Measurements from ENCODE around the gene POU2AF1.

POU2AF1 gene

DNA sequence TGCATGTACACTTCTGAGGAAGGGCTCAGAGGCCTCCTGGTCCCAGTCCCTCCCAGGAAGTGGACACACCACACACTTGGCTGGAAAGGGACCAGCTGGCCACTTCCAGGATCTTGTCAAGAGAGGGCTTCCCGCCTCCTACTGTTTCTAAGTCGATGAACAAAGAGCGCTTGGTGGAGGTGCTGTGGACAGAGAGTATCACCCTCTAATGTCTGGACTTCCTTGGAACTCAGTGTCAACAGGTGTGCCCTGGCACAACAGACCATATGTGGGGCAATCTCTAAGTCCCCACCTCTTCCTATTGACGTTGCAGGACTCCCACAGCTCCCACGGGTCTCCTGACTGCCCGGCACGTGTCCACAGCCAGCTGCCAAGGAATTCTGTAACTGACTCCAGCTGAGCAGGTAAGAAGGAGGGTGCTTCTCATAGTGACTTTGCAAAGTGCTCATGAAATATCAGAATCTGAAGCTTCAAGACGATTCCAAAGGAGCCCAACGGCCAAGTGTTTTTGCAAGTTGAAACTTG lies 16.1 kb downstream of the POU2AF1 start:
- Histone ChIP-seq H3K27me3 (ENCODE audit: control insufficient read depth, insufficient read depth, low read length) (no peaks in the 10 kb centered on the region), H3K27ac (no peak overlapping the region), H3K4me3 (ENCODE audit: low read depth, low read length) (no peak overlapping the region), H3K79me2 (no peaks in the 10 kb centered on the region), H3K9ac (no peak overlapping the region), H3K4me1 (no peaks in the 10 kb centered on the region), H2AFZ (no peak overlapping the region), H3K36me3 (ENCODE audit: control insufficient read depth, insufficient read depth, low read length) (no peaks in the 10 kb centered on the region), H3K4me2 (ENCODE audit: low read length) (no peak overlapping the region), H3K9me3 (ENCODE audit: control insufficient read depth, low read length) (no peaks in the 10 kb centered on the region)
- TF ChIP-seq, protein P1, sequence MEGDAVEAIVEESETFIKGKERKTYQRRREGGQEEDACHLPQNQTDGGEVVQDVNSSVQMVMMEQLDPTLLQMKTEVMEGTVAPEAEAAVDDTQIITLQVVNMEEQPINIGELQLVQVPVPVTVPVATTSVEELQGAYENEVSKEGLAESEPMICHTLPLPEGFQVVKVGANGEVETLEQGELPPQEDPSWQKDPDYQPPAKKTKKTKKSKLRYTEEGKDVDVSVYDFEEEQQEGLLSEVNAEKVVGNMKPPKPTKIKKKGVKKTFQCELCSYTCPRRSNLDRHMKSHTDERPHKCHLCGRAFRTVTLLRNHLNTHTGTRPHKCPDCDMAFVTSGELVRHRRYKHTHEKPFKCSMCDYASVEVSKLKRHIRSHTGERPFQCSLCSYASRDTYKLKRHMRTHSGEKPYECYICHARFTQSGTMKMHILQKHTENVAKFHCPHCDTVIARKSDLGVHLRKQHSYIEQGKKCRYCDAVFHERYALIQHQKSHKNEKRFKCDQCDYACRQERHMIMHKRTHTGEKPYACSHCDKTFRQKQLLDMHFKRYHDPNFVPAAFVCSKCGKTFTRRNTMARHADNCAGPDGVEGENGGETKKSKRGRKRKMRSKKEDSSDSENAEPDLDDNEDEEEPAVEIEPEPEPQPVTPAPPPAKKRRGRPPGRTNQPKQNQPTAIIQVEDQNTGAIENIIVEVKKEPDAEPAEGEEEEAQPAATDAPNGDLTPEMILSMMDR (IDR thresholded peaks at IDR 0.05): no peak

DNA sequence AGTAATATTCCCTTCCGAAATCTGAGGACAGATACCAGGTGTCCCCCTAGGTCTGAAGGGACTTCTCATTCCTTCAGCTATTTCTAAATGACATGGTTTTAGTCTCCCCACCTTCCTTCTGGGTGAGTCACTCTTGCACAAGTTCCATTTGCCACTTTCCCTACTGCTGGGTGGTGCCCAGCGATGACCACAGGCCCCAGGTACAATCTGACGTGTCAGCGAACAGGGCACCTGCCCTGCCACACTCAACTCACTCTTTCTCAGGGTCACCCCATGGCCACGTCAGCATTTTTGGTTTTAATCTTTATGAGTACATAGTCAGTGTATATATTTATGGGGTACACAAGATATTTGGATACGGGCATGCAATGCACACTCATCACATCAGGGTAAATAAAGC lies 17.2 kb downstream of the POU2AF1 start:
- Histone ChIP-seq H2AFZ (no peak overlapping the region), H3K9ac (no peak overlapping the region), H3K36me3 (ENCODE audit: control insufficient read depth, insufficient read depth, low read length) (no peaks in the 10 kb centered on the region), H3K27me3 (ENCODE audit: control insufficient read depth, insufficient read depth, low read length) (no peaks in the 10 kb centered on the region), H3K4me2 (ENCODE audit: low read length) (no peak overlapping the region), H3K27ac (no peak overlapping the region), H3K4me3 (ENCODE audit: low read depth, low read length) (no peak overlapping the region), H3K9me3 (ENCODE audit: control insufficient read depth, low read length) (no peaks in the 10 kb centered on the region), H3K79me2 (no peaks in the 10 kb centered on the region), H3K4me1 (no peaks in the 10 kb centered on the region)
- TF ChIP-seq, protein P1 (IDR thresholded peaks at IDR 0.05): no peak

DNA sequence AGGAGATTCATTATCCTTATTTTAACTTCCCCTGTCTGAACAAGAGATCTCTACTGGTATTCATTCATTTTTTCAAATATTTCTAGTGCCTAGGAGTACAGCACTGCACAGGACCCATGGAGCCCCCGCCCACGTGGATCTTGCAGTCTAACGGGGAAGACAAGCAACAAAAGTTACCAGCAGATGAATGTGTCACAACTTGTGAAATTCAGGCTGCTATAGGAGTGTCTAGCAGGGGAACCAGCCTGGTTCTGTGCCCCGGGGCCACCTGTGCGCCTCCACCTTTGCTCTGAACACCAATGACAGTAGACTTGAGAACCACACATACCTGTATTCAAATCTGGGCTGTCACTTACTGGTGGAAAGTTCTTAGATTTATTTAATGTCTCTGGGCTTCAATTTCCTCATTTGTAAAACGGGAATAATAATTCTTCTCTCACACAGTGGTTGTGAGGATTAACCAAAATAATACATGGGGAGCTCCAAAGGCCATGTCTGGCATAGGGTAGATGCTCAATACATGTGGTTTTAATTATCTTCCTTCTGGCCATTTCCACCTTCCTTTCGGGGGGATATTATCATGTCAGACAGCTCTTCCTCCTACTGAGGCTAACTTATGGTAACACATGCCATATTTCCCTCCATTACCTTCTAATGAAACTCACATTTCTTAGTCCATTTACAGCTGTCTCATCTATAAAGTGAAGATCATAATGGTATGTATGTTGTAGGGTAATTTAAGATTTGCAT lies 17.8 kb downstream of the POU2AF1 start:
- Histone ChIP-seq H3K4me3 (ENCODE audit: low read depth, low read length) (no peak overlapping the region), H3K9me3 (ENCODE audit: control insufficient read depth, low read length) (no peaks in the 10 kb centered on the region), H2AFZ (no peak overlapping the region), H3K4me2 (ENCODE audit: low read length) (no peak overlapping the region), H3K79me2 (no peaks in the 10 kb centered on the region), H3K4me1 (no peaks in the 10 kb centered on the region), H3K27me3 (ENCODE audit: control insufficient read depth, insufficient read depth, low read length) (no peaks in the 10 kb centered on the region), H3K9ac (no peak overlapping the region), H3K27ac (no peak overlapping the region), H3K36me3 (ENCODE audit: control insufficient read depth, insufficient read depth, low read length) (no peaks in the 10 kb centered on the region)
- TF ChIP-seq, protein P1 (IDR thresholded peaks at IDR 0.05): no peak

DNA sequence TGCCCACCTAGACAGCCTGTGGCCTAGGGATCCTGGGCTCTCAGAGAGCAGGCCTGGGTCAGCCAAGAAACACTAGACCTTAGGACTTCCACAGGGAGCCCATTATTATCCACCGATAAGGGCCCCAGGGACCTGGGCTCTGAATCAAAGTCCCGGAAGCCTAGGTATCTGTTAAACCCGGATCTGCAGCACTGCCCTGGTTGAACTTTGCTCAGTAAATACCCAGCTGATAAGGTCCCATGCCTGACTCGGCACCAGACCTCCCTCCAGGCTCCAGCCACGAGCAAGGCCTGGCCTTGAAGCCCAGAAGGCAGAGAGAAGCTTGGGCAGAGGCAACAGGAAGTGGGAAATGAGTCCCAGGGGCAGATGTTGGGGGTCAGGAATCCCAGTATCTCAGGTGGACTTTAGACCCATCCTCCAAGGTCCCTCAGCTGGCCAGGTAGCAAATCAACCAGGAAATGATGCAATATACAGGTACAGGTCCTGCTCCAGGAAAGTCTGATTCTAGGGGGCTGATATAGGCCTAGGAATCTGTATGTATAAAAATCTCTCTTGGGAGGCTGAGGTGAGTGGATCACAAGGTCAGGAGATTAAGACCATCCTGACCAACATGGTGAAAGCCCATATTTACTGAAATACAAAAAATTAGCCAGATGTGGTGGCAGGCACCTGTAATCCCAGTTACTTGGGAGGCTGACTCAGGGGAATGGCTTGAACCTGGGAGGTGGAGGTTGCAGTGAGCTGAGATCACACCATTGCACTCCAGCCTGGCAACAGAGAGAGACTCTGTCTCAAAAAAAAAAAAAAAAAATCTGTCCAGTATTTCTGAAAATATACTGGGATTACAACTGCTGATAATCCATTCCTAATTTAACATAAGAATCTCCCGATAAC lies 18.7 kb downstream of the POU2AF1 start:
- Histone ChIP-seq H3K4me1 (no peaks in the 10 kb centered on the region), H3K9ac (no peak overlapping the region), H3K27me3 (ENCODE audit: control insufficient read depth, insufficient read depth, low read length) (no peaks in the 10 kb centered on the region)

More for the DNA sequence above, 18.7 kb downstream of the POU2AF1 start:
- TF ChIP-seq, protein P1 (IDR thresholded peaks at IDR 0.05): no peak
- Histone ChIP-seq H3K4me3 (ENCODE audit: low read depth, low read length) (no peak overlapping the region), H3K36me3 (ENCODE audit: control insufficient read depth, insufficient read depth, low read length) (no peaks in the 10 kb centered on the region), H3K4me2 (ENCODE audit: low read length) (no peak overlapping the region), H3K79me2 (no peaks in the 10 kb centered on the region), H2AFZ (no peak overlapping the region), H3K27ac (no peak overlapping the region), H3K9me3 (ENCODE audit: control insufficient read depth, low read length) (no peaks in the 10 kb centered on the region)
